ENCODE data around the gene OR5D18.
"Not testable (repeated sequence)": the region's sequence is repeated elsewhere in the genome, so short reads cannot be mapped to it uniquely, and the experiment has no call there.

OR5D18 gene

GRCh38 chr11:55819330-55819729 lies at the start of gene OR5D18:
TSS of gene OR5D18 (plus strand) at chr11:55819630. CDS start at chr11:55819630, 0 bp downstream.
- no peak for DNase-seq (ENCODE audit: low spot score)

- no peak for DNase-seq (ENCODE audit: low spot score)
These were observed 46.3 kb upstream of the OR5D18 start, which contains the start of gene OR5D13 for GRCh38 chr11:55773138-55773537. TSS of gene OR5D13 (plus strand) at chr11:55773438. CDS start at chr11:55773438, 0 bp downstream.

- no peak for DNase-seq (ENCODE audit: low spot score)
These were observed 27.8 kb upstream of the OR5D18 start for GRCh38 chr11:55791606-55792005.

- DNase-seq (ENCODE audit: low spot score): no peak
These were observed 26.1 kb upstream of the OR5D18 start for GRCh38 chr11:55793321-55793720.

- no peak for DNase-seq (ENCODE audit: low spot score)
These were observed 24.2 kb upstream of the OR5D18 start, which contains the start of gene OR5D14 for GRCh38 chr11:55795256-55795655. TSS of gene OR5D14 (plus strand) at chr11:55795556. CDS start at chr11:55795556, 0 bp downstream.

GRCh38 chr11:55806248-55806647 lies 13.2 kb upstream of the OR5D18 start:
- no peak for DNase-seq (ENCODE audit: low spot score)

GRCh38 chr11:55811067-55811466 lies 8.4 kb upstream of the OR5D18 start, which contains the start of gene OR5L1:
TSS of gene OR5L1 (plus strand) at chr11:55811367. CDS start at chr11:55811467, 100 bp downstream.
- no peak for DNase-seq (ENCODE audit: low spot score)

GRCh38 chr11:55826919-55827318 lies 7.5 kb downstream of the OR5D18 start, which contains the start of gene OR5L2:
TSS of gene OR5L2 (plus strand) at chr11:55827219. CDS start at chr11:55827219, 0 bp downstream.
- DNase-seq (ENCODE audit: low spot score): no peak

- DNase-seq (ENCODE audit: low spot score): no peak
These were observed 19.0 kb downstream of the OR5D18 start, which contains the start of gene OR5D16 for GRCh38 chr11:55838452-55838851. TSS of gene OR5D16 (plus strand) at chr11:55838752. CDS start at chr11:55838752, 0 bp downstream.

GRCh38 chr11:55847453-55847852 lies 28.0 kb downstream of the OR5D18 start:
- DNase-seq (ENCODE audit: low spot score): no peak

- DNase-seq (ENCODE audit: low spot score): no peak
These were observed 29.6 kb downstream of the OR5D18 start for GRCh38 chr11:55849037-55849436.

- DNase-seq (ENCODE audit: low spot score): no peak
These were observed 32.7 kb downstream of the OR5D18 start for GRCh38 chr11:55852141-55852540.

- DNase-seq (ENCODE audit: low spot score): no peak
These were observed 35.3 kb downstream of the OR5D18 start for GRCh38 chr11:55854704-55855103.

- not testable (repeated sequence) for DNase-seq (ENCODE audit: low spot score)
These were observed 47.9 kb downstream of the OR5D18 start for GRCh38 chr11:55867354-55867753.

All from SW480 (cell line).